ENCODE results near the gene KRT23.
"Not testable (repeated sequence)": the region's sequence is repeated elsewhere in the genome, so short reads cannot be mapped to it uniquely, and the experiment has no call there.

Gene KRT23

DNA sequence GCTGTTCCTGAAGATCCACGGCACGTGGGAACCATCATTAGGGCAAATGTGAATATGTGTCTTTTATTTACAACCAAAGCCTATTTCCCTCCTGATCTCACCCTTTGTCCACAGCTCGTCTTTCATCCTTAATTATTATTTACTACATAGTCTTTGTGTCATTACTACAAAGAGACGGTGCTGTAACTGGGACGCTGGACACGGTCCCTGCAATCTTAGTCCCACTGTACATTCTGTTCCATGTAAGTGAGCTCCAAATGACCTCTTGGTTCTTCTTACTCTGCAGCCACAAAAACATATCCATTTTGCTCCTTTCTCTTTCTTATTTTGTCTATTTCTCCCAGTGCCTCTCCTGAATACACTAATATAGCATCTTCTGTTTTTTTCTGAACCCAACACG lies 12.7 kb upstream of the KRT23 start:
- DNase-seq (ENCODE audit: low read depth in 3 of 3, low spot score in 1 of 3): no peak

DNA sequence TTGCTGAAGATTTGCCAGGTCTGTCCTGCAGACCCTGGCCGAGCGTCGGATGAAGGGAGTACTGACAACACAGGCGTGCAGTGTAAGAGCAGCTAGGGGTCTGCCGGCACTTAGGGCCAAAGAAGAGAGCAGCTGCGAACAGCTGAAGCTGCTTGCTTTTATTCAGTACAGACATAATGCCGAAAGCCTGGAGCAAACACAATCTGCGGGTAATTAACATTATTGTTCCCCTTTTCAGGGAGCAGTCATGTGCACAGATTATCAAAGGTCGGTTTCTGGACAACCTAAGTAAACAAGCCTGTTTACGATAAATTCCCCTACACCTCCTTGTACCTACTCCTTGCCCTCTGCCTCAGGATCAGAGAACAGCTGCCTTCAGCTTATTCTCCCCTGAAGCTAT lies 12.0 kb upstream of the KRT23 start:
- no peak for DNase-seq (ENCODE audit: low read depth in 3 of 3, low spot score in 1 of 3)

DNA sequence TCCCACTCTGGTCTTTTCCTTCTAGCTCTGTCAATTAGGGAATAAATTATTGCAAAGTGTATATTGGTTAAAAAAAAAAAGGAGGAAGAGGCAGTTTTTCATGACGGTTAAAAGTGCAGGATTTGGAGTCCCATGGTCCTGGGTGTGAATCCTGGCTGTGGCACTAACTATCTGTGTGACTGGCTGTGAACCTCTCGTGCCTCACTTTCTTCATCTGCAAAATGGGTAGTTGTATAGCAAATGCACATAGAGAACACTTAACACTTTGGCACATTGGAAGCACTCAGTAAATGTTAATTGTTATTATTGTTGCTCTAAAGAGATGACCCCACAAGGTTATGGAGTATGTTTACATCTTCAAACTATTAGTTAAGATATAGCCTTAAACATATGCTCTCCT lies 10.5 kb upstream of the KRT23 start:
- DNase-seq (ENCODE audit: low read depth in 3 of 3, low spot score in 1 of 3): no peak

DNA sequence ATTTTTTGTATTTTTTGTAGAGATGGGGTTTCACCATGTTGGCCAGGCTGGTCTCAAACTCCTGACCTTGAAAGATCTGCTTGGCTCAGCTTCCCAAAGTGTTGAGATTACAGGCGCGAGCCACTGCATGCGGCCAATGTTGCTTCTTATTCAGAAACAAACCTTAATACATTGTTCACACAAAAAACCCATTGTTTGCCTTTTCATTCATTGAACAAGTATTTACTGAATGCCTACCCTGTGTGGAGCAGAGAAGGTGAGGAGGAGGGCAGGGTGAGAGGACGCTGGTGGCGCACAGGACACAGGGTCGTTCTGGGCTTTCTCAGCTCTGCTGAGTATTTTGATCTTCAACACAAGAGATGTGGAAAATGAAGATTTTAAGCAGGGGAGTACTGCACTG lies 8.0 kb upstream of the KRT23 start:
- DNase-seq (ENCODE audit: low read depth in 3 of 3, low spot score in 1 of 3): no peak

DNA sequence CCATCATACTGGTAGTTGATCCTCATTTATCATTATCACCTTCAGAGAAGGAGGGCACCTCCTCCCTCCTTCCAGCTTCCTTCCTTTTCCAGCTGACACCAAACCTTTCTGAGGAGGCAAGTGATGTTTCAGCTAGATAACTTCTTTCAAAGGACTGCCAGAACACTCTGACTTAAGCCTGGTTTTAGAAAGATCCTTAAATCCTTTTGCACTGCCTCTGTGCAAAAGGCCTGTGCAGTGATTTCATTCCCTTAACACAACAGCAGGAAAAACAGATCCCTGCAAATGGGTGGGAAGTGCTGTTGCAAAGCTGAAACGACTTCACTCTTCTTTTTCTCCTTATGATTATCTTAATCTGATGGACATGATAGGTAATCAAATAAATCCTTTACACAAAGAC lies 7.1 kb upstream of the KRT23 start:
- DNase-seq (ENCODE audit: low read depth in 3 of 3, low spot score in 1 of 3): no peak

DNA sequence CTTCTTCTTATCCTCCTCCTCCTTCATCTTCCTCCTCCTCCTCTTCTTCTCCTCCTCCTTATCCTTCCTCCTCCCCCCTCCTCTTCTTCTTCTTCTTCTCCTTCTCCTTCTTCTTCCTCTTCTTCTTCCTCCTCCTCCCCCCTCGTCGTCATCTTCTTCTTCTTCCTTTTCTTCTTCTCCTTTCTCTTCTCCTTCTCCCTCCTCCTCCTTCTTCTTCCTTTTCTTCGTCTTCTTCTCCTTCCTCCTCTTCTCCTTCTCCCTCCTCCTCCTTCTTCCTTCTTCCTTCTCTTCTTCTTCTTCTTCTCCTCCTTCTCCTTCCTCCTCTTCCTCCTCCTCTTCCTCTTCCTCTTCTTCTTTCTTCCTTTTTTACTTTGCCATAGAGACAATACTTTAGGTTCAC lies 5.1 kb upstream of the KRT23 start:
- DNase-seq (ENCODE audit: low read depth in 3 of 3, low spot score in 1 of 3): no peak

DNA sequence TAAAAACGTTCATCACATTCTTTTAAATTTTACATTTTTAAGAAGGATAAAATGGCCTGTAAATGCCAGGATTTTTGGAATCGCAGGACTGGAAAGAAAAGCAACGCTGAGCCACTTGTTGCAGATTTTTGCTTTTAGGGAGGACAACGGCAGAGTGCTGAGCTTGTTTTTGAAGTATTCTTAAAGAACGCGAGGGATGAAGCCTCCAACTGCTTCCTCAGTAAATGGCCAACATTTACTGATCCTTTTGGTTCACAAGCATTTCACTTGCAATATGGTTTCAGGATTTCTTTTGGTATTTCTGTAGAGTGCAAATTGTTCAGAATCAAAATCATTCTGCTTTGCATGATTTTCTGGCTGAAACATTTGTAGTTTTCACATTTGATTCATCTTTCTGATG lies 2.8 kb upstream of the KRT23 start:
- DNase-seq (ENCODE audit: low read depth in 3 of 3, low spot score in 1 of 3): no peak

DNA sequence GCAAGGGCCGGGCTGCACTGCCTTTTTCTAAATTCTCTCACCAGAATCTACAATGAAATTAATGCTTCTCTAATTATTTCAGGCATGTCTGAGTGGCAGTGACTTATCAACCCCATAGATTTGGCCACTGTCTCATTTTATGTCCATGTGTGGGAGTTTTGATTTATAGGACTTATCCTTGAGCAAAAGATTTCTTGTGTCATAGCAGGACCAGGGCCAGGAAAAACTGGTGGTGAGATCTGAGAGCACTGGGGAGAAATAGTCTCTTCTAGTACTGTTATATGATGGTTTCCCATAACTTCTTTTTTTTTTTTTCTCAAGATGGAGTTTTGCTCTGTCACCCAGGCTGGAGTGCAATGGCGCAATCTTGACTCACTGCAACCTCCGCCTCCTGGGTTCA lies 1.5 kb upstream of the KRT23 start:
- no peak for DNase-seq (ENCODE audit: low read depth in 3 of 3, low spot score in 1 of 3)

DNA sequence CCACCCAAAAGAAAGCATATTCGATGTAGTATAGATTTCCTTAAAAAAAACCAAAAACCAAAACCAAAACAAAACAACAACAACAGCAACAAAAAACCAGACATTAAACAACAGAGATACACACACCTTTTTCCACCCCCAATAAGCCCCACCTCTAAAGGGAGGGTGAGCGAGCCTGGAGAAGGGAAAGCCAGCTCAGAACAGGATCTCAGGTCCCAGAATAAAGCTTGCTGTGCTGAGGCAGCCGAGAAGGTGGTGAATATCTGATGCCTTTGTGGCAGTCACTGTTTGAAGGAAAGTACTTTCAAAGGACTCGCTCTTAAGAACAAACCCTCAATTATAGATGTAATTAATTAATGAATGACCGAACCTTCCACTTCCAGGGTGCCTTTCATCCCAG lies 470 bp downstream of the KRT23 start:
- DNase-seq (ENCODE audit: low read depth in 3 of 3, low spot score in 1 of 3): no peak

DNA sequence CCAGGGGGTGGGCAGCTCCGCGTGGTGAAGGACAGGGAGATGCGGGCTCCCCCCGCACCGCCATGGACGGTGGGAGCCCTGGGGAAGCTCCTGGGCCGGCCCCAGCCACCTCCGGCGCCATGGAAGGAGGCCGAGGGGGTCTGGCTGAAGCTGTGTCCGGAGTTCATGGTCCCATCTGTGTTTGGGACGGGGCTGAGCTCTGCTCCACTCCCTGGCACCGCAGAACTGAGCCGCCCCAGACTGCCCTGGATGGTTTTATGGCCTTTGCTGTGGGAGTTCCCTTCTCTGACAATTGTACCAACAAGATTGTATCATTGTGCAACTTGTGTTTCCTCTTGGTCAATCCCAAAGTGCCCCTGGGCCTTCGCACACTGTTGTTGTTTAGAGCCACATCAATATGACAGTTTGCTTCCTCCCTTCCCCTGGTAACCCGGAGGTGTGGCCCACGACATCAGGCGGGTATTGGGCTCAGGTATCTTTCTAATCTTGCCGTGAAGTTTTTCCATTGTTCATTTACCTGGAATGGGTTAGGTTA lies 942 bp downstream of the KRT23 start:
- no peak for DNase-seq (ENCODE audit: low read depth in 3 of 3, low spot score in 1 of 3)

DNA sequence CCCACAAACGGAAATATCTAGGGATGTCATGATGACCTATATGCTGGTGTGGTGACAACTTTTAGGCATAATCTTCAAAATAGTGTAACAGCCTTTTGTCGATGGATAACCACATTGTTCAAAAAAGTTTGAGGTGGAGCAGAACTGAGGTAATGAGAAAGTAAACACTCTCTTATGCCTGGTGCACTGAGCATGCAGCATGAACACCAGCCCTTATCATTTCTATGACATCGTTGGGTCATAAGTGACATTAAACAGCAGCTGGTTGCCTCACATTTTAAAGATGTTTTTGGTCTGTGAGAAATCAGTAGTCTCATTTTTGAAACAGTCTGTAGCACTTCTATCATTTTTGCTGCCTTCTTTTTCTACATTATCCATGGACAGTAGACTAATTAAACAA lies 1.8 kb downstream of the KRT23 start:
- no peak for DNase-seq (ENCODE audit: low read depth in 3 of 3, low spot score in 1 of 3)

DNA sequence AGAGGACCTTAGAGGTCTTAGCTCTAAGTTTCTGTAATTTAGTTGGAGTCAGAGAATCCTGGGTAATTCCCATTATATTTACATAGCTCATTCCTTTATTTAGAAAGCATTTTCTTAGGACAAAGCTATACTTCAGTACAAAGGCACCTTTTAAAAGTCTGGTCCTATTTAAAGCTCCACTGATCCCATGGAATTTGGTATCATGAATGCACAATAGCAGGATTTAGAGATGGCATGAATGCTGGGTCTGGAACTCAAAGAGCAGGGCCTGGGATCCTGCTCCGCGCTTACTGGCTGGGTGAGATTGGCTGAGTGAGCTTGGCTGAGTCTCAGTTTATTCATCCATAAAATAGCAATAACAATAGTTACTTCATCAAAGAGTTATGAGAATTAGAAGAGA lies 4.8 kb downstream of the KRT23 start:
- DNase-seq (ENCODE audit: low read depth in 3 of 3, low spot score in 1 of 3): no peak

DNA sequence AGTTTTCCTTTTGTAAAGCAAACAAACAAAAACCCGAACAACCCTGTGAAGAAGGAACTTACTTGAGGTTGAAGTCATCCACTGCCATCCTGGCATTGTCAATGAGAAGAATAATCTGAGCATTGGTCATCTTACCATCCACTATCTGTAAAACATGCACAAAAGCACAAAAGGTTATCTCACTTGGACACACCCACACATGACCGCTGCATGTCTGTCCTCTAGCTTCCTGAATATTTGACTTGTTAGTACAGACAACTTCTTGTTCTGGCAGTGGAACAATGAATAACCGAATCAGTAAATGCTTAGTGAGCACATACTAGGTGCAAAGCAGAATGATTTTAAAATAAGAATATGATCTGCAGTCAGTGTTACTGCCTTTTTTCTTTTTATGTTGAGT lies 6.1 kb downstream of the KRT23 start:
- DNase-seq (ENCODE audit: low read depth in 3 of 3, low spot score in 1 of 3): no peak

DNA sequence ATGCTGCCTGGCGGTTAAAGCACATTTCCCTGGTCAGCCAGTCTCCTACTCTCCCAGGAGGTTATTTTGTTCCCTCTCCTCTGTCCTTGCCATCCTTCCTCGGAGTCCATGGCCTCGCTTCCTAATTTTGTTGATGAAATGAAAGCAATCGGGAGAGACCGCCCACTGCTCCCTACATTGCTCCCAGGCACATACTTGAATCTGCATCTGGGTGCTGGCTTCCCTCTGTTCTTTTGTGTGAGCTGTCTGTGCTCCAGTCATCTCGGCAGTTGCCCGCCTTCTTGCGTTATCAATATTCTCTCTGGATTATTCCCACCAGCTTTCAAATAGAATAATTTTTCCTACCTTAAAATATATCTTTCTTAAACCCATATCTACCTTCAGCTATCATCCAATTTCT lies 11.1 kb downstream of the KRT23 start:
- no peak for DNase-seq (ENCODE audit: low read depth in 3 of 3, low spot score in 1 of 3)

DNA sequence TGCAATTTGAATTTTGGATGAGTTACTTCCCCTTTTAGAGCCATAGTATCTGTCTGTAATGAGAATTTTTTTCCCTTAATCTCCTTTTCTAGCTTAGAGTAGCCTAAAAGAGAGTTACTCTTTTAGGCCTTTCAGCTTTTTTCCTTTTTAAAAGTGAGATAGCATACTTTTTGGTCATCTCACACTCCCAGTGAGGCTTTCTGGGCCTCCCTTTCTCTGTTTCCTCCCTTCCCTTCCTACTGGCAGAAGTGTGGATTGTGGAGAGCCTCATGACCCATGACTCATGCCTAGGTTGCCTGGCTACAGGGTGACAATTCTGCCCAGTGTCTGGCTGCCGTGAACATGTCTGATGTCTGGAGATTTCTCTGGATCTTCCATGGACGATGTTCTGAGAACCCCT lies 15.2 kb downstream of the KRT23 start:
- DNase-seq (ENCODE audit: low read depth in 3 of 3, low spot score in 1 of 3): no peak

DNA sequence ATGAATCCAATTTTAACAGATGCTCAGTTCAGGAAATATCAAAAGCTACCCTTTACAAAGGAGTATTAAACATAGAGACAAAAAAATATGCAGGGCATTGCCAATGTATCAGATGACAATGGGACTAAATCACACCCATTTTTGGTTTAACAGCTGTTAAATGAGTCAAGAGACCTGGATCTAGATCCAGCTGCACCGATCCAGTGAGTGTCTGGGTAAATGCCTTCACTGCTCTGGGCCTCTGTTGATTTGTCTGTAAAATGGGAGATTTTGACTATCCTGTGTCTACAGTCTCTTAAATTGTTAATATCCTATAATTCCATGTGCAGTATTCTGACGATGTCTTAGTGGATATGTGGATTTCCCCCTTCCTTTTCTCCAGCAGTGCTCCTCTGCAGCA lies 16.4 kb downstream of the KRT23 start:
- DNase-seq (ENCODE audit: low read depth in 3 of 3, low spot score in 1 of 3): no peak

DNA sequence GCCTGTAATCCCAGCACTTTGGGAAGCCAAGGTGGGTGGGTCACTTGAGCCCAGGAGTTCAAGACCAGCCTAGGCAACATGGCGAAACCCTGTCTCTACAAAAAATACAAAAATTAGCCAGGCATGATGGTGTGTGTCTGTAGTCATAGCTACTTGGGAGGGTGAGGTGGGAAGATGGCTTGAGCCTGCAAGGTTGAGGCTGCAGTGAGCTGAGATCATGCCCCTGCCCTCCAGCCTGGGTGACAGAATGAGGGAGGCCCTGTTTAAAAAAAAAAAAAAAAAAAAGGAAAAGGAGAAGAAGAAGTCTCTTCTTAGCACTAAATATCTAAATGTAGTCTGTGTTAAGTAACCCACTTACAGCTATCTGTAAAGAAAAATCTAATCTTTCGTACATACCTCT lies 20.3 kb downstream of the KRT23 start:
- DNase-seq (ENCODE audit: low read depth in 3 of 3, low spot score in 1 of 3): not testable (repeated sequence)

DNA sequence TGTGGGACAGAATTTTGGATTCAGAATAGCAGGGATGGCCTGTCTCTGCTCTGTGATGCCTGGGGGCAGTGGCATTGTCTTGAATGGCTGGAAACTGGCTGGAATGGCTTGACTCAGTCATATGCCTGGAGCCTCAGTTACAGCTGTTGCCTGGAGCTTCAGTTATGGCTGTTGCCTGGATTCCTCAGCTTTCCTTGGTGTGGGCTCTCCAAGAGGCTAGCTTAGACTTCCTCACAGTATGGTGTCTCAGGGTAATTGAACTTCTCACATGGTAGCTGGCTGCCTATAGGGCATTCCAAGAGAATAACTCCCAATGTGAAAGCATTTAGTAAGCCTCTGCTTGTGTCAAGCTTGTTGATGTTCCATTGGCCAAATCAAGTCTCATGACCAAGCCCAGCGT lies 21.1 kb downstream of the KRT23 start:
- DNase-seq (ENCODE audit: low read depth in 3 of 3, low spot score in 1 of 3): no peak

DNA sequence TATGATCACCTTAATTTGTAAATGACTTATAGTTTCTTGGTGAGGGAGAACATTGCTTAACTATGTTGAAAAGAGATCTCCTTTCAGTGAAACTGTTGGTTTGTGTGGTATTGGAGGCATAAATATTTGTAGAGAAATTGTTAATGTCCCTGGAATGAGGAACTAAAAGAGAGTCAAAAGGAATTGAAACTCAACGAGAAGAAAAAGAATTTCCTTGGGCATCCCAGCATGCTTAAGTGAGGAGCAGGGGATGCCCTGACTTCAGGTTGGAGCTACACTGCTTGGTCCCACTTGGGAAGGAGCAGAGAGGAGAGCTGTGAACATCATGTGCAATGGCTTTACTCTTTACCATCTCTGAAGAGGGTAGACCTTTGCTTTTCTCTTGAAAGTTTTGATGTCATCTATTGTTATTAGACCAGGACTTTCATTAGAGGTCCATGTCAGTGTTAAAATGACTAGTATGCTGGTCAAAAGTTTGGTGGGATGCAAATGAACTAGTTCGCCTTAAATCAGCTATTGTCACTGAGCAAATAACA lies 21.7 kb downstream of the KRT23 start:
- DNase-seq (ENCODE audit: low read depth in 3 of 3, low spot score in 1 of 3): no peak

DNA sequence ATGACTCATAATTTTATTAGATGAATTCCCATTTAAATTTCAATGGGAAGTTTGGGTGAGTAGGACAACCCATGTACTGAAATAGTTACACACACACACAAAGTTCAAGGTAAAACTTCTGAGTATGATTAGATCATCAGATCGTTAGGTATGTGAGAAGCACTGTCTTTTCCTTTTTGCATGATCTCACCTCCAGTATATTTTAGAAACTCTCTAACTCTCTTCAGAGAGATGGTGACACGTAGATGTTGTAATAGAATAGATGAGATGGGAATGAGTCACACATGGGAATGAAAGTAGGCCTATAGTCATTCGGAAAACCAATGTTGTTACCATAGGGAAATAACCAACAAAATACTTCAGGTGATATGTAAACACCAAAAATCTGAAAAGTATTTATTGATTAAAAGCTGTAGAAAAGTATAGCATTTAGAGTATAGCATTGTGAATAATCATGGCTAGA lies 22.2 kb downstream of the KRT23 start:
- DNase-seq (ENCODE audit: low read depth in 3 of 3, low spot score in 1 of 3): no peak

DNA sequence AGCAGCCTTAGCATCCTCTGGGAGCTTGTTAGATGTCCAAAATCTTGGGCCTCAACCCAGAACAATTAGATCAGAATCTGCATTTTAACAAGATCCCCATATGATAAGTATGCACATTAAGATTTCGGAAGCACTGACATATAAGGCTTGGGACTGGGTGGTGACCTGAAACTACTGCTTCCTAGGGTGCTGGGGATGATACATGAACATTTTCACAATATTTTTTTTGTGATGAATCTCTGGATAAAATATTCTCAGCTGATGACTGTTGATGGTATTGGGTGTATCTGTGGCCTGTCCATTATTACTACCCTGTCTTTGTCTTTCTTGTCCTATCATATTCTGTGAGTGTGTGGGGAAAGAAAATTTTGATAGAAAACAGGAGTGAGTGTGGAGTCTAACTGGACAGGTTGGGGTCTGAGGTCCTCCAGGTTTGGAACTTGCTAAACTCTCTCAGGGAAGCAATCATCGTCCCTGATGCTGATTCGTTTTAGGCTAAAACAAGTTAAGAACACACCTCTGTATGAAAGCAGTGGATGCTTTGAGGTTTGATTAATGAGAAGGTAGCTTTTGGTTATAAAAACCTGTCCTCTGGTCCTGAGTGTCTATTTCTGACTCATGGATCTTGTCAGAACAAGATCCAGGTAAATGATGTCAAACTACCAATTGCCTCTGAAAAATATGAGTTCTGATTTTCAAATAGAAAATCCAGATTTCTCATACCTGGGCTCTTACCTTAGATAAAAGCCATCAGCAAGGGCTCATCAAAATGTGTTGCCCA lies 23.2 kb downstream of the KRT23 start:
- no peak for DNase-seq (ENCODE audit: low read depth in 3 of 3, low spot score in 1 of 3)

DNA sequence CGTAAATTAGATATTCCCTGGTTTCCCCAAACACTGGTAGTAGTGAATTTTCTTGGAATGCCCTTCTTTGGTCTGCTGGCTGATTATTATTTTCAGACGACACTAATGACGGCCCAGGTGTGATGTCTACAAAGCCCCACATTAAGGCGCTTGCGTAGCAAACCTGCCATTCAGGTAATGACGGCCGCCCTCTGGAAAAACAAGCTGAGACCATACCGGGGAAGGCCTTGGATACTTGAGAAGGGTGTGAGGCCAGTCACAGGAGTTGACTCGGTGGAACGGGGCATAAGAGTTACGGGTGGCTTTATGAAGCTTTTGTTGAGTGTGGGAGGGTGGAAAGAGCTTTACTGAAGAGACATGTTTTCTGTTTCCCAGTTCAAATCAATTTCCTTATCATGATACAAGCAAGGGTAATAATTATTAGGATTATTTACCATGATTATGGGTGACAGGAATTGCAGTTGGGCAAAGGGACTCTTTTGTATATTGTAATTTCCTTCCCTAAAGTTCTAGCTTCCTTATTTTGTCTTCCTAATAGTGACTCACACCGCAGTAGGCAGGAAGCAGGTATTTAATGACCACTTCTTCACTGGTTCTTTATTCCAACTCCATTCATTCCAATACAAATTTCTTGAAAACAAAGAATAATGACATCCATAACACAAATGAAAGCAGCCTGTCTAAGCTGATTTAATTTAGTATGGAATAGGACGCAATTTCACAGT lies 24.8 kb downstream of the KRT23 start:
- DNase-seq (ENCODE audit: low read depth in 3 of 3, low spot score in 1 of 3): no peak
